SK-MEL-5 (cell line): ENCODE results near the gene NTRK2. TPM values are rescaled to one million over a fixed set of nuclear protein-coding genes. Genes with fewer than 3 reads are reported as not detected.

ENCODE experiments used
- DNase-seq: peaks from one replicate; pipeline ENCODE4 v3.0.0-alpha.2; 2016; ENCODE audit warnings: low read depth, low spot score
- in situ Hi-C: cut with HindIII; loops from 2 replicates; pipeline ENCODE4 v1.10.0; 2016; ENCODE audit warnings: low sequenced_read_pairs, high pct_unique_total_duplicates, low pct_unique_long_range_greater_than_20kb
- total RNA-seq: library from RNA; depleted of rRNA; stranded (reverse); fragments of >200 nt; shearing (Covaris generic); gene quantifications from 2 replicates; pipeline ENCODE4 v1.2.3, GENCODE V29; 2014

NTRK2 gene
- total RNA-seq, 1 experiment from 2014 or later = 1.0 TPM

GRCh38 chr9:84710701-84711397, 41.3 kb downstream of the NTRK2 start:
- no peak for DNase-seq

GRCh38 chr9:84711398-84711777, 41.9 kb downstream of the NTRK2 start:
- in situ Hi-C loops = loop anchor here (25.0 kb wide), 1 partner anchor 226 kb away; no protein-coding TSS in a partner anchor
- DNase-seq = peak; percentile 73

More at GRCh38 chr9:84710701-84711397, 41.3 kb downstream of the NTRK2 start:
- in situ Hi-C loops = loop anchor here (25.0 kb wide), 1 partner anchor 226 kb away; no protein-coding TSS in a partner anchor

- in situ Hi-C loops = loop anchor here (25.0 kb wide), 1 partner anchor 225 kb away; no protein-coding TSS in a partner anchor
- peak; percentile 98 for DNase-seq
These were observed 42.4 kb downstream of the NTRK2 start for GRCh38 chr9:84711936-84712335.

GRCh38 chr9:84716217-84716616, 46.7 kb downstream of the NTRK2 start:
- no peak for DNase-seq
- in situ Hi-C loops = loop anchor here (25.0 kb wide), 1 partner anchor 221 kb away; no protein-coding TSS in a partner anchor

- DNase-seq = no peak
- in situ Hi-C loops = loop anchor here (25.0 kb wide), 1 partner anchor 219 kb away; no protein-coding TSS in a partner anchor
These were observed 48.9 kb downstream of the NTRK2 start for GRCh38 chr9:84718476-84718875.

- DNase-seq = no peak
- in situ Hi-C loops = loop anchor here (25.0 kb wide), 1 partner anchor 215 kb away; no protein-coding TSS in a partner anchor
These were observed 53.0 kb downstream of the NTRK2 start for GRCh38 chr9:84722388-84722989.

- no peak for DNase-seq
- in situ Hi-C loops = loop anchor here (25.0 kb wide), 1 partner anchor 214 kb away; no protein-coding TSS in a partner anchor
These were observed 53.9 kb downstream of the NTRK2 start for GRCh38 chr9:84723426-84723825.

GRCh38 chr9:84731696-84732095, 62.2 kb downstream of the NTRK2 start:
- in situ Hi-C loops = no loop called here
- DNase-seq = no peak

- in situ Hi-C loops = no loop called here
- DNase-seq = no peak
These were observed 66.6 kb downstream of the NTRK2 start for GRCh38 chr9:84736081-84736480.

GRCh38 chr9:84736536-84736935, 67.0 kb downstream of the NTRK2 start:
- in situ Hi-C loops = no loop called here
- DNase-seq = peak; percentile 13

- in situ Hi-C loops = no loop called here
- DNase-seq = no peak
These were observed 68.8 kb downstream of the NTRK2 start for GRCh38 chr9:84738353-84738752.

GRCh38 chr9:84742261-84742660, 72.7 kb downstream of the NTRK2 start:
- in situ Hi-C loops = no loop called here
- no peak for DNase-seq

- DNase-seq = no peak
- in situ Hi-C loops = no loop called here
These were observed 74.7 kb downstream of the NTRK2 start for GRCh38 chr9:84744195-84744594.

GRCh38 chr9:84744726-84745125, 75.2 kb downstream of the NTRK2 start:
- in situ Hi-C loops = no loop called here
- DNase-seq = no peak

GRCh38 chr9:84748112-84748511, 78.6 kb downstream of the NTRK2 start:
- no peak for DNase-seq
- in situ Hi-C loops = no loop called here

- in situ Hi-C loops = no loop called here
- no peak for DNase-seq
These were observed 80.8 kb downstream of the NTRK2 start for GRCh38 chr9:84750152-84750865.

GRCh38 chr9:84751921-84752320, 82.4 kb downstream of the NTRK2 start:
- DNase-seq = no peak
- in situ Hi-C loops = no loop called here

- no peak for DNase-seq
- in situ Hi-C loops = no loop called here
These were observed 84.9 kb downstream of the NTRK2 start for GRCh38 chr9:84754461-84754860.
